Spinal cord (tissue), 10 donors: ENCODE measurements around the gene ADNP. TPM values are rescaled to one million over a fixed set of nuclear protein-coding genes. Genes with fewer than 3 reads are reported as not detected.

Experiments used
- DNase-seq, 6 donors: peaks; one replicate each; pipeline versions ENCODE4 v3.0.0 to v3.0.0-alpha.2; 2013 to 2015; ENCODE audit warnings: low spot score in 6 of 6, low read depth in 4 of 6
- H3K27ac ChIP-seq: one replicate; pipeline ENCODE4 v1.5.1; 2013; ENCODE audit warnings: low read depth, low read length, control low read depth
- H3K27me3 ChIP-seq: one replicate; pipeline ENCODE4 v1.6.1; 2013; ENCODE audit warnings: low read length; ENCODE audit not compliant: control insufficient read depth, insufficient read depth
- H3K36me3 ChIP-seq: one replicate; pipeline ENCODE4 v1.6.1; 2013; ENCODE audit warnings: low read length; ENCODE audit not compliant: control insufficient read depth, insufficient read depth
- H3K4me1 ChIP-seq: one replicate; pipeline ENCODE4 v1.6.1; 2013; ENCODE audit warnings: low read length; ENCODE audit not compliant: control insufficient read depth, insufficient read depth
- H3K4me3 ChIP-seq: one replicate; pipeline ENCODE4 v1.5.1; 2013; ENCODE audit warnings: low read depth, low read length, control low read depth
- H3K9me3 ChIP-seq: one replicate; pipeline ENCODE4 v1.6.1; 2013; ENCODE audit warnings: low read length; ENCODE audit not compliant: control insufficient read depth, insufficient read depth
- WGBS: methylation state at CpG from one replicate; pipeline ENCODE4 v1.1.5; 2013; ENCODE audit warnings: missing lambda C conversion rate; ENCODE audit not compliant: insufficient coverage; 5-methylcytosine and 5-hydroxymethylcytosine counted together
- polyA plus RNA-seq, 2 donors: library from polyadenylated mRNA; unstranded; fragments of 120-200 nt; gene quantifications; one replicate each; pipeline ENCODE4 v1.2.1, GENCODE V29; 2013; ENCODE audit not compliant: insufficient read length in 2 of 2
- total RNA-seq, 2 donors: library from RNA; depleted of rRNA in 1 of 2; stranded (reverse); fragments of 120-200 nt in 1 of 2; fragments of >200 nt in 1 of 2; gene quantifications; one replicate each; pipeline versions ENCODE4 v1.2.3 to v1.2.4, GENCODE V29; 2013 to 2014
- donor health status: healthy.

The ADNP gene
- total and polyA plus RNA-seq, 4 donors, result 58.7 to 93.3 (median 76.6) TPM

DNA sequence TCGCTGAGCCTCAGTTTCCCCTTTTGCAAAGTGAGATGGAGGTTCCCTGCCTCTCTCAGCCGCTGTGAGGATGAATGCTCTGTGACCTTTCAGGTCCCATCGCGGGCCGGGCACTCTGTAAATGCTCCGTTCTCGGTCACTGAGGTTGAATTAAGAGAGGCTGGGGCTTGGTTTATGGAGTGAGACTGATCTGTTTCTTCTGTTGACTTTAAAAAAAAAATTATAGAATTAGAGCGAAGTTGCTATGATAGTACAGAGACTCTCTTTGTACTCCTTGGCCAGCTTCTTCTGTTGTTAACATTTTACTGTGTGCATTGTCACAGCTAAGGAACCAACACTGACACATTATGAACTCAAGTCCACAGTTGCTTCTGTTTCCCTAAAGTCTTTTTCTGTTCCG, 64.4 kb downstream of the ADNP start:
- H3K27me3 ChIP-seq, result no peaks in the 10 kb centered on the region
- no peak overlapping the region for H3K27ac ChIP-seq
- DNase-seq, result no peak
- peaks cover 22% of the 10 kb centered on the region for H3K4me1 ChIP-seq
- H3K4me3 ChIP-seq, result no peak overlapping the region
- no peaks in the 10 kb centered on the region for H3K9me3 ChIP-seq
- peaks cover 14% of the 10 kb centered on the region for H3K36me3 ChIP-seq
- 81% methylated on average over 7 of the region's 9 CpGs for WGBS

DNA sequence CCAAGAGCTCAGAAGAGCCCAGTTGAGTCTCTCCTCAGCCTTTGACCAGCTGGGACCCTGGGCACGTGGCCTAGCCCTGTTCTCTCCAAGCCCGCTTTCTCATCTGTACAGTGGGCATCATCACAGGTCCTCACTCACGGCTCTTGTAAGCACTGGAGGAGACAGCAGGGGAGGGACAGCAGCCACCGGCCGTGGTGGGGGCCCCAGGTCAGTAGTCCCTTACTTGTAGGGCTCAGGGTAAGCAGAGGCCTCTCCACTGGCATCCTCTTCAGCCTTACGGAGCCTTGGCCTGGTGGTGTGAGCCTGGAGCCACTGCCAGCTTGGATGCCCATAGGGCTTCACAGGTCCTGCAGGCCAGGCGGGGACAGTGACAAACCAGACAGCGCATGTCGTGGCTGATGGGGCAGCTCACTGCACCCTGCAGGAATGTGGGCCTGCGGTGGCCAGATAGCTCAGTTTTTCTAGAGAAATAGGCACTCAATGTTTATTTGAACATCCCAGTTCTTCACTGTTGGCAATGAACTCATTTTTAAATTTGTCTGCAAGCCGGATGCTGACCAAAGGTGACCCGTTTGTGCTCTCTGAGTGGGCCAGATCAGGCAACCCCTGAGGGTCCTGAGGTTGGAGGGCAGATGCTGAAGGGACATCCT, 65.1 kb downstream of the ADNP start:
- no peaks in the 10 kb centered on the region for H3K9me3 ChIP-seq
- no peak overlapping the region for H3K27ac ChIP-seq
- no peaks in the 10 kb centered on the region for H3K27me3 ChIP-seq
- no peak for DNase-seq
- peaks cover 17% of the 10 kb centered on the region for H3K36me3 ChIP-seq
- no peak overlapping the region for H3K4me3 ChIP-seq
- WGBS, result 93% methylated on average over 12 of the region's 12 CpGs
- peaks cover 21% of the 10 kb centered on the region for H3K4me1 ChIP-seq

DNA sequence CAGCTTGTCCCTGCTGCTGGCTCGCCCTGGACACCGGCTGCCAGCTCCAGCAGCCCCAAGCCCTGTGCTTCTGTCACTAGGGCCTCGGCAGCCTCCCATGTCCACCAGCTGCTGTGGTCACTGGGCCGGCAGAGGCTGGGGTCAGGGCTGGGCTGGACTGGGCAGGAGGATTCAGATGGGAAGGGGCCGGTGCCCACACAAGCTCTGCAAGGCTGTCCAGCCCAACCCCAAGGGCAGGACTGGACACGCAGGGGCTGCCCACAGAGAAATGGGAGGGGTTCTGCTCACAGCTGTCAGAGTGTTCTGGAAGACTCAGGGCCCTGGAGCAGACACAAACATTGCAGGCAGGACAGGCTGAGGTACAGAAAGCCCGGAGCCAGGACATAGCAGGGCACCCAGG, 65.6 kb downstream of the ADNP start:
- Histone ChIP-seq H3K4me3 (no peak overlapping the region), H3K4me1 (peaks cover 15% of the 10 kb centered on the region), H3K9me3 (no peaks in the 10 kb centered on the region), H3K27ac (no peak overlapping the region), H3K36me3 (peaks cover 17% of the 10 kb centered on the region), H3K27me3 (no peaks in the 10 kb centered on the region)
- WGBS, result 72% methylated on average over 7 of the region's 7 CpGs
- no peak for DNase-seq

DNA sequence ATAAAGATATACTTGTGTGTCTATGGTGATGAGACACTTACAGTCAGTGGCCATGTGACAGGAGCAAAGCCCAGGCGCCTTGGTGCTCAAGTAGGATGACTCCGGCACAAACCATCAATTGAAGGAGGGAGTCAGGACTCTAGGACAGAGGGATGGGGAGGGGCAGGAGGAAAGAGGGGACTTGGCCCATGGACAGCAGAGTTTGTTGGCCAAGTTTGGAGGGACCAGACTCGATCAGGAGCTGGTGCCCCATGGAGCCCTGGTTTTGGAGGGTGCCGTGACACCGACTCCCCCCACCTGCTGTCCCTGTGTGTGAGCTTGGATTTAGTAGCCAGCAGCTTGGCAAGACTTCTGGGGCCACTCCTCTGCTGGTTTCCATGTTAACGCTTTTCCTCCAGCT, 66.1 kb downstream of the ADNP start:
- no peak for DNase-seq
- Histone ChIP-seq H3K4me1 (peaks cover 11% of the 10 kb centered on the region), H3K9me3 (no peaks in the 10 kb centered on the region), H3K27ac (no peak overlapping the region), H3K36me3 (peaks cover 16% of the 10 kb centered on the region), H3K4me3 (no peak overlapping the region), H3K27me3 (no peaks in the 10 kb centered on the region)
- WGBS, result 81% methylated on average over 6 of the region's 6 CpGs

DNA sequence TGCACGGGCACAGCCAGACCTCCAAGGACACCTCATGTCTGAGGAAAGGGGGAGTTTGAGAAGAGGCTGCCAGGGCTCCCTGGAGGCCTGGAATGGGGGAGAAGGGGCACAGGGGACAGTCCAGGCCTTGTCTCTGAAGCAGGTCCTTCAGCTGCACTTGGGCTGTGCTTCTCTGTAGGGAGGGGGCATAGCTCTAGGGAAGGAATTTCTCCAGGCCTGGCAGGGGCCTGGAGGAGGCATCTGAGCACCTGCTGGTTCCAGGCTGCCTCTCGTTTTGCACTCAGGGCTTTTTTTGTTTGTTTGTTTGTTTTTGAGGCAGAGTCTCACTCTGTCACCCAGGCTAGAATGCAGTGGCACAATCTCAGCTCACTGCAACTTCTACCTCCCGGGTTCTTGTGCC, 68.7 kb downstream of the ADNP start:
- Histone ChIP-seq H3K36me3 (peaks cover 15% of the 10 kb centered on the region), H3K27ac (no peak overlapping the region)
- 67% methylated on average over 1 of the region's 3 CpGs for WGBS

DNA sequence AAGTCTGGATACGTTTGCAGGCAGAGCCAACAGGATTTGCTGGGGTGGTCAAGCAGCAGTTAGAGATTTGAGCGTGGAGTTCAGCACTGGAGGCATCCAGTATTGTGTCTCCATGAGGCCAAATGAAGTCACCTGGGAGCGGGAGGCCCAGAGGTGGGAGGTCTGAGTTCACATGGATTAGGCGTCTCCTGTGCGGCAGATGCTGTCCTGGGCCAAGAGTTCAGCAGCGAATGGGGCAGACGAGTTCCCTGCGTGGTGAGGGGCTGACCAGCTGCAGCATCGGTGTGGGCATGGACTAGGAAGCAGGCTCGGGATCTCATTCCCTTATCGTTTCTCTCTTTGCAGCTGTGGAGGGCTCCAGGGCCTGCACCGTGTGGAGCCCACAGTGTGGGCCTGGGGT, 70.2 kb downstream of the ADNP start:
- Histone ChIP-seq H3K4me3 (no peak overlapping the region), H3K27me3 (no peaks in the 10 kb centered on the region), H3K4me1 (peaks cover 10% of the 10 kb centered on the region), H3K9me3 (no peaks in the 10 kb centered on the region), H3K27ac (no peak overlapping the region), H3K36me3 (peaks cover 12% of the 10 kb centered on the region)
- no peak for DNase-seq
- 70% methylated on average over 12 of the region's 12 CpGs for WGBS

More for the DNA sequence above, 68.7 kb downstream of the ADNP start:
- H3K4me3 ChIP-seq, result no peak overlapping the region
- DNase-seq, result no peak
- no peaks in the 10 kb centered on the region for H3K9me3 ChIP-seq
- H3K4me1 ChIP-seq, result peaks cover 10% of the 10 kb centered on the region
- no peaks in the 10 kb centered on the region for H3K27me3 ChIP-seq

DNA sequence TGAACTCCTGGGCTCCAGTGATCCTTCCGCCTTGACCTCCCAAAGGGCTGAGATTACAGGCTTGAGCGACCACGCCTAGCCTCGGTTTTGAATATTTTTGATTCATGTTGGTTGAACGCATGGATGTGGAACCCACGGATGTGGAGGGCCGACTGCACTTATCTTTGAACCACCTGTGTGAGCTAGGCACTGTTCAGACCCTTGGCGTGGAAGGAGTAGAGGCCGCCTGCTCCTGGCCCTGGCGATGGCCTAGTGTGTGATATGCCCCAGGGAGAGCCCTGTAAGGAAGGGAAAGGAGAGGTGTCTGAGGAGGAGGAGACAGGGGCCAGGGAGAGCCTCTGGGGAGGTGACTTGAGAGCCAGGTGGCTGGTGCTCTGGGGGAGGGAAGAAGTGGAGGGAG, 72.1 kb downstream of the ADNP start:
- Histone ChIP-seq H3K27ac (no peak overlapping the region), H3K27me3 (no peaks in the 10 kb centered on the region), H3K9me3 (no peaks in the 10 kb centered on the region), H3K4me3 (no peak overlapping the region), H3K4me1 (no peaks in the 10 kb centered on the region), H3K36me3 (peaks cover 7% of the 10 kb centered on the region)
- DNase-seq, result no peak
- WGBS, result 98% methylated on average over 10 of the region's 10 CpGs

DNA sequence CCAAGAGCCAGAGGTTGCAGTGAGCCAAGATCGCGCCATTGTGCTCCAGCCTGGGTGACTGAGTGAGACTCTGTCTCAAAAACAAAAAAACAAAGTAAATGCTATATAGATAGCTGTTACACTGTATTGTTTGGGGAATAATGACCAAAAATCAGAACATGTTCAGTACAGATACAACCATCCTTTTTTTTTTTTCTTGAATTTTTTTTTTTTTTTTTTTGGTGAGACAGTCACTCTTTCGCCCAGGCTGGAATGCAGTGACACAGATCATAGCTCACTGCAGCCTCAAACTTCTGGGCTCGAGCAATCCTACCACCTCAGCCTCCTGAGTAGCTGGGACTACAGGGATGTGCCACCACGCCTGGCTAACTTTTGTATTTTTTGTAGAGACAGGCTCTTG, 72.7 kb downstream of the ADNP start:
- no peaks in the 10 kb centered on the region for H3K4me1 ChIP-seq
- 37% methylated on average over 2 of the region's 5 CpGs for WGBS
- DNase-seq, result no peak
- peaks cover 7% of the 10 kb centered on the region for H3K36me3 ChIP-seq
- H3K9me3 ChIP-seq, result no peaks in the 10 kb centered on the region
- no peaks in the 10 kb centered on the region for H3K27me3 ChIP-seq
- H3K27ac ChIP-seq, result no peak overlapping the region
- H3K4me3 ChIP-seq, result no peak overlapping the region

DNA sequence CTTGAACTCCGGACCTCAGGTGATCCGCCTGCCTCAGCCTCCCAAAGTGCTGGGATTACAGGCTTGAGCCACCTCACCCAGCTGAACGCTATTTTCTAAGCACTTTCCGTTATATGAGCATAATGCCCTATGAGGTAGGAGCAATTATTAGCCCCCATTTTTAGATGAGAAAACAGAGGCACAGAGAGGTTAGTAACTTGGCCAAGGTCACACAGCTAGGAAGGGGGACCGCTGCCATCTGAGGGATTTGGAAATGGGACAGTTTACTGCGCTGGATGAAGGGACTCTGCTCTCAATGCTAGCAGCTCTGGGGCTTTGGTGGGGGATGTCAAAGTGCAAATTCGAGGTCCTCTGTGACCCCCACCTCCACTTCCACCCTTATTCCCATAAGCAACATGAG, 73.9 kb downstream of the ADNP start:
- no peak overlapping the region for H3K27ac ChIP-seq
- WGBS, result 90% methylated on average over 2 of the region's 7 CpGs
- H3K4me1 ChIP-seq, result no peaks in the 10 kb centered on the region
- H3K4me3 ChIP-seq, result no peak overlapping the region
- H3K9me3 ChIP-seq, result no peaks in the 10 kb centered on the region
- H3K27me3 ChIP-seq, result no peaks in the 10 kb centered on the region
- H3K36me3 ChIP-seq, result peaks cover 7% of the 10 kb centered on the region
- DNase-seq, result no peak

DNA sequence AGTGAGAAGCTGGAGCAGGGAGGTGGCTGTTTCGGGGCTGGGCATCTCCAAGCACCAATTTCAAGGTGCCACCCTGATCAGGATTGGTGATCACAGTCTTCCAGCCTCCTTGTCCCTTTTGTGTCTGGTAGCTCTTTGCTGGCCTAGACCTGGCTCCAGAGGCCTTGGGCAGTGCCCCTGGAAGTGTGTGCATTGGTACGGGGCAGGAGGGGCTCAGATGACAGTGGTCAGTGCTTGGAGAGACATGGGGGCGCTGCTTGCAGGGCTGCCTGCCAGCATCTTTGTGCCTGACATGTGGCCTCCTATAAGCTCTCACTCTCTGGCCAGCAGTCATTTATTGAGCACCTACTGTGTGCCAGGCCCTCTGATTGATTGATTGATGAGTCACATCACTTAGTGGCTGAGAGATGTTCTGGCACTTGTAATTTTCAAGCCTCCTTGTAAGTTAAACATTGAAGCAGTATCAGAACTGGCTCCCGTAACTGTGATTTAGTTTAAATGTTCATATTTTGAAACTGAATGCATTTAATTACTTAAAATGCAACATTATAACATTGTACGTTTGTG, 74.7 kb downstream of the ADNP start:
- no peak overlapping the region for H3K4me3 ChIP-seq
- no peaks in the 10 kb centered on the region for H3K9me3 ChIP-seq
- H3K27ac ChIP-seq, result no peak overlapping the region
- peaks cover 9% of the 10 kb centered on the region for H3K36me3 ChIP-seq
- DNase-seq, result no peak
- no peaks in the 10 kb centered on the region for H3K27me3 ChIP-seq
- 72% methylated on average over 3 of the region's 5 CpGs for WGBS
- no peaks in the 10 kb centered on the region for H3K4me1 ChIP-seq
